Activated naive CD4-positive, alpha-beta T cell treated with anti-CD3 and anti-CD28 coated beads, Interleukin-2, amount 10 ng/mL, durations not matched to agents 7 days and 5 days (primary cell): ENCODE measurements around the gene BRAT1.

Source experiments
- CTCF ChIA-PET: fragments of 350-600 bp; sonication (Branson Sonifier 250); formaldehyde crosslinking; loops from one replicate; lab custom pipeline; 2021; ENCODE audit warnings: antibody characterized with exemption; lab: Charles Lee
- DNase-seq: peaks from one replicate; pipeline ENCODE4 v3.0.0-alpha.2; 2020
- H3K27ac Mint-ChIP-seq: one replicate; pipeline ENCODE4 v1.8.0; 2021; ENCODE audit warnings: mild to moderate bottlenecking, moderate library complexity, mixed read lengths
- H3K27me3 Mint-ChIP-seq: one replicate; pipeline ENCODE4 v1.8.0; 2021; ENCODE audit warnings: mild to moderate bottlenecking, mixed read lengths
- H3K36me3 Mint-ChIP-seq: one replicate; pipeline ENCODE4 v1.8.0; 2021; ENCODE audit warnings: mixed read lengths
- H3K4me1 Mint-ChIP-seq: one replicate; pipeline ENCODE4 v1.8.0; 2021; ENCODE audit warnings: mixed read lengths
- H3K4me3 Mint-ChIP-seq: one replicate; pipeline ENCODE4 v1.8.0; 2021; ENCODE audit warnings: mild to moderate bottlenecking, moderate library complexity, mixed read lengths
- H3K9me3 Mint-ChIP-seq: one replicate; pipeline ENCODE4 v1.8.0; 2021; ENCODE audit warnings: mixed read lengths

The BRAT1 gene

GRCh38 chr7:2530071-2530987 is 25.0 kb downstream of the BRAT1 start:
- peak; percentile 86 for DNase-seq
- Mint-ChIP-seq H3K4me3 (peak overlapping the region; percentile 70), H3K4me1 (peaks cover 64% of the 10 kb centered on the region), H3K9me3 (no peaks in the 10 kb centered on the region), H3K27me3 (peaks cover 4% of the 10 kb centered on the region), H3K27ac (peak overlapping the region; percentile 94), H3K36me3 (peaks cover 28% of the 10 kb centered on the region)
- CTCF ChIA-PET, result interaction anchor here (1.5 kb wide), 1 partner anchor 10 kb away, joined by 3 read pairs; no protein-coding TSS in a partner anchor

GRCh38 chr7:2529161-2530070 is 25.9 kb downstream of the BRAT1 start:
- CTCF ChIA-PET, result interaction anchor here (0.6 to 1.5 kb wide), 2 partner anchors 9 to 150 kb away, joined by 3 read pairs; no protein-coding TSS in a partner anchor
- Mint-ChIP-seq H3K4me3 (peak overlapping the region; percentile 70), H3K27me3 (peaks cover 4% of the 10 kb centered on the region), H3K9me3 (no peaks in the 10 kb centered on the region), H3K4me1 (peaks cover 64% of the 10 kb centered on the region), H3K27ac (peak overlapping the region; percentile 94), H3K36me3 (peaks cover 28% of the 10 kb centered on the region)
- DNase-seq, result peak; percentile 71

- CTCF ChIA-PET, result interaction anchor here (0.6 kb wide), 1 partner anchor 151 kb away, joined by 3 read pairs; no protein-coding TSS in a partner anchor
- Mint-ChIP-seq H3K4me3 (peak overlapping the region; percentile 46), H3K4me1 (peaks cover 67% of the 10 kb centered on the region), H3K9me3 (no peaks in the 10 kb centered on the region), H3K36me3 (peaks cover 28% of the 10 kb centered on the region), H3K27me3 (peaks cover 4% of the 10 kb centered on the region), H3K27ac (peak overlapping the region; percentile 94)
- no peak for DNase-seq
Observed at GRCh38 chr7:2528481-2529095, 26.7 kb downstream of the BRAT1 start.

- Mint-ChIP-seq H3K4me3 (peak overlapping the region; percentile 37), H3K27me3 (peaks cover 4% of the 10 kb centered on the region), H3K9me3 (no peaks in the 10 kb centered on the region), H3K36me3 (peaks cover 33% of the 10 kb centered on the region), H3K27ac (peak overlapping the region; percentile 94), H3K4me1 (peaks cover 73% of the 10 kb centered on the region)
- CTCF ChIA-PET, result interaction anchor here (1.0 kb wide), 1 partner anchor 50 kb away, joined by 3 read pairs; no protein-coding TSS in a partner anchor
- DNase-seq, result peak; percentile 67
Observed at GRCh38 chr7:2527505-2528467, 27.5 kb downstream of the BRAT1 start.

- no peak for DNase-seq
- no peak overlapping the region for H3K4me3 Mint-ChIP-seq
- H3K27ac Mint-ChIP-seq, result peak overlapping the region; percentile 42
- H3K4me1 Mint-ChIP-seq, result peaks cover 74% of the 10 kb centered on the region
- H3K27me3 Mint-ChIP-seq, result peaks cover 4% of the 10 kb centered on the region
- CTCF ChIA-PET, result interaction anchor here (1.0 to 1.9 kb wide), 2 partner anchors 49 to 183 kb away, joined by 3 to 4 read pairs; no protein-coding TSS in a partner anchor
- H3K9me3 Mint-ChIP-seq, result no peaks in the 10 kb centered on the region
- peaks cover 38% of the 10 kb centered on the region for H3K36me3 Mint-ChIP-seq
Observed at GRCh38 chr7:2526659-2527504, 28.4 kb downstream of the BRAT1 start.

GRCh38 chr7:2525658-2526630 is 29.4 kb downstream of the BRAT1 start:
- peak overlapping the region; percentile 7 for H3K27ac Mint-ChIP-seq
- H3K9me3 Mint-ChIP-seq, result no peaks in the 10 kb centered on the region
- peaks cover 40% of the 10 kb centered on the region for H3K36me3 Mint-ChIP-seq
- peaks cover 72% of the 10 kb centered on the region for H3K4me1 Mint-ChIP-seq
- peak overlapping the region; percentile 33 for H3K4me3 Mint-ChIP-seq
- CTCF ChIA-PET, result interaction anchor here (1.9 kb wide), 1 partner anchor 184 kb away, joined by 4 read pairs; no protein-coding TSS in a partner anchor
- H3K27me3 Mint-ChIP-seq, result peaks cover 4% of the 10 kb centered on the region
- no peak for DNase-seq

- Mint-ChIP-seq H3K27me3 (no peaks in the 10 kb centered on the region), H3K4me1 (peaks cover 63% of the 10 kb centered on the region), H3K36me3 (peaks cover 44% of the 10 kb centered on the region), H3K9me3 (no peaks in the 10 kb centered on the region), H3K27ac (no peak overlapping the region), H3K4me3 (no peak overlapping the region)
- no peak for DNase-seq
- CTCF ChIA-PET, result interaction anchor here (1.9 kb wide), 1 partner anchor 185 kb away, joined by 4 read pairs; no protein-coding TSS in a partner anchor
Observed at GRCh38 chr7:2524808-2525657, 30.3 kb downstream of the BRAT1 start.

- Mint-ChIP-seq H3K4me1 (peaks cover 55% of the 10 kb centered on the region), H3K9me3 (no peaks in the 10 kb centered on the region), H3K27me3 (peaks cover under 1% of the 10 kb centered on the region), H3K4me3 (peak overlapping the region; percentile 38), H3K27ac (peak overlapping the region; percentile 14), H3K36me3 (peaks cover 44% of the 10 kb centered on the region)
- CTCF ChIA-PET, result no interaction called here
- no peak for DNase-seq
Observed at GRCh38 chr7:2523941-2524807, 31.1 kb downstream of the BRAT1 start.

GRCh38 chr7:2523461-2523936 is 31.8 kb downstream of the BRAT1 start:
- CTCF ChIA-PET, result no interaction called here
- peak overlapping the region; percentile 97 for H3K4me3 Mint-ChIP-seq

More at GRCh38 chr7:2523461-2523936, 31.8 kb downstream of the BRAT1 start:
- no peak for DNase-seq
- Mint-ChIP-seq H3K27me3 (peaks cover 4% of the 10 kb centered on the region), H3K27ac (peak overlapping the region; percentile 87), H3K36me3 (peaks cover 44% of the 10 kb centered on the region), H3K9me3 (no peaks in the 10 kb centered on the region), H3K4me1 (peaks cover 52% of the 10 kb centered on the region)
